ENCODE results near the gene ZNF518B. TPM values are rescaled to one million over a fixed set of nuclear protein-coding genes. Genes with fewer than 3 reads are reported as not detected.

Gene ZNF518B
- total RNA-seq, 2 donors from 2014 or later: 16.8 to 20.1 TPM

- no peak for ATAC-seq (replicated peaks)
- Mint-ChIP-seq H3K27me3 (peaks cover 35% of the 10 kb centered on the region), H3K4me3 (no peak overlapping the region), H3K36me3 (ENCODE audit: low read depth) (no peaks in the 10 kb centered on the region), H3K27ac (no peak overlapping the region), H3K4me1 (peaks cover 12% of the 10 kb centered on the region), H3K9me3 (no peaks in the 10 kb centered on the region)
Observed at GRCh38 chr4:10462876-10463275, 5.7 kb upstream of the ZNF518B start.

DNA sequence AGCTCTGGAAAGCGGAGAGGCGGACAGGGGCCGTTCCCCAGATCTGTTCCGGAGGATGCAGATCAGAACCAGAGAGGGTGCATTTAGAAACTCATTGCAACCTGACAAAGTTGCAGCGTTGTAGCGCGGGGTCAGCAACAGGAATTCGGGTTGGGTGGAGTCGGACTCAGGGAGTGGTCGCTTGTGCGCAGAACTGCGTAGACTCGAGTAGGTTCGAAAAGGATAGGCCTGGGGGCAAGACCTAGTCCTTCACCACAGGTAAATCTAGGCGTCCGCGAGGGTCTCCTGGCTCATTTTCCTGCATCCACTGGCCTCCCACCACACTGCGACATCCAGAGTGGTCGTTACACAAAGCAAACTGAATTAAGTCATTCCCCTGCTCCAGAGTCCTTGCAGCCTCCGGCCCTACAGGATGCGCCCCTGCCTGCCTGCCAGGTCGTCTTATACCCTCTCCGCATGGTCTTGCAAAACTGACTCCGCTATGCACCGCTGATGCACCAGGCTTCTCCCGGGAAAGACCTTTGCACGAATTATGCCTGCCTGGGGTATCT is 4.7 kb upstream of the ZNF518B start:
- peaks cover 12% of the 10 kb centered on the region for H3K4me1 Mint-ChIP-seq

GRCh38 chr4:10461091-10461849 is 4.0 kb upstream of the ZNF518B start:
- peaks cover 4% of the 10 kb centered on the region for H3K36me3 Mint-ChIP-seq (ENCODE audit: low read depth)
- H3K4me3 Mint-ChIP-seq: peak overlapping the region; percentile 69
- ATAC-seq (replicated peaks): peak; percentile 74
- H3K4me1 Mint-ChIP-seq: peaks cover 12% of the 10 kb centered on the region
- H3K27me3 Mint-ChIP-seq: peaks cover 27% of the 10 kb centered on the region
- H3K27ac Mint-ChIP-seq: peak overlapping the region; percentile 14
- no peaks in the 10 kb centered on the region for H3K9me3 Mint-ChIP-seq

More for the DNA sequence above, 4.7 kb upstream of the ZNF518B start:
- no peak for ATAC-seq (replicated peaks)
- Mint-ChIP-seq H3K4me3 (peak overlapping the region; percentile 69), H3K36me3 (ENCODE audit: low read depth) (no peaks in the 10 kb centered on the region), H3K27me3 (peaks cover 30% of the 10 kb centered on the region), H3K27ac (no peak overlapping the region), H3K9me3 (no peaks in the 10 kb centered on the region)

DNA sequence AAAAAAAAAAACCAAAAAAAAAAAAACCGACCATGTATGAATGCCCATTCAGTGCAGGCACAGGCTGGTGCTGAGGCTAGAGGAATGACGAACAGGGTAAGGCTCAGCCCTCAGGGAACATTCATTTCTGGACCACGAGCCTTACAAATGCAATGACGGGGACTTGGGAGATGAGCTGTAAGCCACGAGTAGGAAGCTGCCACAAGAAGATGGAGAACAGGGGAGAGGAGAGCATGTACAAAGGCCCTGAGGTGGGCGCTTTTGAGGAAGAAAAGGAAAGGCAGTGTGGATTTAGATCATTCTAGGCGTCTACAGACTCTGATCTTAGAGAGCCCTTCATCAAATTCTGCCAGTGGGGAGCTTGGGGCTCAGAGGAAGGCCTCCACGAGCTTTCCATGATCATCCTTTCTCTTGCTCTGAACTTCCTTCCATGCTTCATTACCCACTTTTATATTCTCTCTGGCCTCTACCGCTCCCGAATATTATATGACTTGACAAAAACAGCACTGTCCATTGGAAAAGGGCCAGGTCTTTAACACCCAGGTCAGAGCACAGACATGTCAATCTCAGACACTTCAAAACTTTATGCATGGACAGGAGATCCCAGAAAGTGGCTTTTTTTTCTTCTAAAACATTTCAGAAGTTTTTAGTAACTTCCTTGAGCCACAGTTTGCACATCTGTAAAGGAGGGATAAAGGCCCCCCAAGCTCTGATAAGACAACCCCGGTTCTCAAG is 3.3 kb upstream of the ZNF518B start:
- peak overlapping the region; percentile 14 for H3K27ac Mint-ChIP-seq
- peak; percentile 66 for ATAC-seq (replicated peaks)
- H3K27me3 Mint-ChIP-seq: peaks cover 27% of the 10 kb centered on the region
- H3K36me3 Mint-ChIP-seq (ENCODE audit: low read depth): peaks cover 8% of the 10 kb centered on the region
- peaks cover 12% of the 10 kb centered on the region for H3K4me1 Mint-ChIP-seq
- H3K9me3 Mint-ChIP-seq: no peaks in the 10 kb centered on the region
- peak overlapping the region; percentile 69 for H3K4me3 Mint-ChIP-seq

- Mint-ChIP-seq H3K27me3 (peaks cover 19% of the 10 kb centered on the region), H3K9me3 (peaks cover 3% of the 10 kb centered on the region), H3K36me3 (ENCODE audit: low read depth) (peaks cover 18% of the 10 kb centered on the region), H3K27ac (peak overlapping the region; percentile 28), H3K4me1 (peaks cover 17% of the 10 kb centered on the region), H3K4me3 (peak overlapping the region; percentile 29)
- no peak for ATAC-seq (replicated peaks)
Observed at GRCh38 chr4:10459305-10459704, 2.1 kb upstream of the ZNF518B start.

DNA sequence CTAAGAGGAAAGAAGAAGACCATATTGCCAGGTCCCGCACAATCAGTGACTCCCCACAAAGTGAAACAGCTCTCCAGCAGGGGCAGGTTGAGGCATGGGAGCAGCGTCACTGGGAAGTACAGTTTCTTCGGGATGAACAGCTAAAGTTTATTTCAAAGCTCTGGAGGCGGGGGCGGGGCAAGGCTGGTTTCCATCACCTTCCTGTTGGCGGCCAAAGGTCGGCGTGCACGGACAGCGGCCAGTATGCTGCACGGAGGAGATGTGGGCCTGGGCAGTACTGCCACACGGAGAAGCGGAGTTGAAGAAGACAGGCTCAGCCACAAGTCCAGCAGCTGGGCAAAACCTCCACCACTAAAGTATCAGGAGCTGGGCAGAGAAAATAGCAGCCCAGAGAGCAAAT is 951 bp upstream of the ZNF518B start:
- ATAC-seq (replicated peaks): no peak
- Mint-ChIP-seq H3K4me1 (peaks cover 21% of the 10 kb centered on the region), H3K27me3 (peaks cover 14% of the 10 kb centered on the region), H3K4me3 (no peak overlapping the region), H3K36me3 (ENCODE audit: low read depth) (peaks cover 30% of the 10 kb centered on the region), H3K27ac (no peak overlapping the region), H3K9me3 (peaks cover 3% of the 10 kb centered on the region)

DNA sequence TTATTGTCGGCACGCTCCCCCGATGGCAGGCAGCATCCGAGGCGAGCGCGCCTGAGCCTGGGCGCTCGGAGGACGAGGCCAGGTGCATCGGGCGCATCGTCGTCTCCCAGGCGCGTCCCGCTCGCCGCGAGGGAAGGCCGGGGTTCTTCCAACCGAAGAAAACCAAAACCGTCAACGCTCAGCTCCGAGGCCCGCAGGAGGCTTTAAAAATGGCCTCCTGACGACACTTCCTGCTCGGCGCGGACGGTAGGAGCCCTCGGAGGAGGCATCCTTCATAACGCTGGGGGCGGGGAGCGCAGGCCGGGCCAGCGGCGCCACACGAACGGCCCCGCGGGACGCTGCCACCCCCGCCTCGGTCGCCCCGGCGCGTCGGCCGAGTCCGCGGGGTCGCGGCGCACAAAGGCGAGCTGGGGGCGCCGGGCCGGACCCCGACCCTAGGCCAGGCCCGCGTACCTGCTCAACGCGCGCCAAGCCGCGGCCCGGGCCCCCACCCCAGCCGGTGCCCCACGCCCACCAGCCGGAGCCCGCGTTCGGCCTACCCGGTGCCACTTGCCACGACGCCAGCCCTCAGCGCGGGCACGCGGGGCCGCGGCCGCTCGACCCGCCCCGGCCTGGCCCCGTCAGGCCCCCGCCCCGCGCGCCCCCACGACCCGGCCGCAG is 501 bp downstream of the ZNF518B start:
- peaks cover 21% of the 10 kb centered on the region for H3K4me1 Mint-ChIP-seq
- peak overlapping the region; percentile 76 for H3K27ac Mint-ChIP-seq
- H3K9me3 Mint-ChIP-seq: peaks cover 3% of the 10 kb centered on the region
- H3K4me3 Mint-ChIP-seq: peak overlapping the region; percentile 92
- H3K27me3 Mint-ChIP-seq: peaks cover 4% of the 10 kb centered on the region
- ATAC-seq (replicated peaks): peak; percentile 69
- H3K36me3 Mint-ChIP-seq (ENCODE audit: low read depth): peaks cover 44% of the 10 kb centered on the region

GRCh38 chr4:10456260-10456594 is 999 bp downstream of the ZNF518B start:
- Mint-ChIP-seq H3K4me1 (peaks cover 21% of the 10 kb centered on the region), H3K27me3 (peaks cover 4% of the 10 kb centered on the region), H3K27ac (peak overlapping the region; percentile 76), H3K36me3 (ENCODE audit: low read depth) (peaks cover 48% of the 10 kb centered on the region), H3K4me3 (peak overlapping the region; percentile 92), H3K9me3 (peaks cover 3% of the 10 kb centered on the region)
- ATAC-seq (replicated peaks): no peak

GRCh38 chr4:10455133-10455532 is 2.1 kb downstream of the ZNF518B start:
- no peak overlapping the region for H3K27ac Mint-ChIP-seq
- H3K27me3 Mint-ChIP-seq: peaks cover 4% of the 10 kb centered on the region
- ATAC-seq (replicated peaks): no peak
- peaks cover 15% of the 10 kb centered on the region for H3K4me1 Mint-ChIP-seq
- H3K4me3 Mint-ChIP-seq: peak overlapping the region; percentile 92
- H3K36me3 Mint-ChIP-seq (ENCODE audit: low read depth): peaks cover 59% of the 10 kb centered on the region
- H3K9me3 Mint-ChIP-seq: peaks cover 7% of the 10 kb centered on the region

- ATAC-seq (replicated peaks): no peak
- H3K27me3 Mint-ChIP-seq: peaks cover 4% of the 10 kb centered on the region
- H3K36me3 Mint-ChIP-seq (ENCODE audit: low read depth): peaks cover 63% of the 10 kb centered on the region
- H3K4me1 Mint-ChIP-seq: peaks cover 14% of the 10 kb centered on the region
- no peak overlapping the region for H3K4me3 Mint-ChIP-seq
- no peak overlapping the region for H3K27ac Mint-ChIP-seq
- H3K9me3 Mint-ChIP-seq: peaks cover 10% of the 10 kb centered on the region
Observed at GRCh38 chr4:10454726-10455125, 2.5 kb downstream of the ZNF518B start.

GRCh38 chr4:10454121-10454520 is 3.1 kb downstream of the ZNF518B start:
- Mint-ChIP-seq H3K9me3 (peaks cover 14% of the 10 kb centered on the region), H3K27ac (no peak overlapping the region), H3K27me3 (peaks cover 4% of the 10 kb centered on the region), H3K4me1 (peaks cover 9% of the 10 kb centered on the region), H3K4me3 (no peak overlapping the region), H3K36me3 (ENCODE audit: low read depth) (peaks cover 69% of the 10 kb centered on the region)
- no peak for ATAC-seq (replicated peaks)

GRCh38 chr4:10448991-10449390 is 8.2 kb downstream of the ZNF518B start:
- Mint-ChIP-seq H3K4me3 (no peak overlapping the region), H3K27ac (no peak overlapping the region), H3K4me1 (peaks cover under 1% of the 10 kb centered on the region), H3K27me3 (no peaks in the 10 kb centered on the region), H3K9me3 (peaks cover 17% of the 10 kb centered on the region), H3K36me3 (ENCODE audit: low read depth) (peaks cover 99% of the 10 kb centered on the region)
- no peak for ATAC-seq (replicated peaks)

GRCh38 chr4:10442976-10443375 is 14.2 kb downstream of the ZNF518B start:
- H3K27me3 Mint-ChIP-seq: no peaks in the 10 kb centered on the region
- no peak for ATAC-seq (replicated peaks)
- no peaks in the 10 kb centered on the region for H3K4me1 Mint-ChIP-seq
- peaks cover 48% of the 10 kb centered on the region for H3K36me3 Mint-ChIP-seq (ENCODE audit: low read depth)
- no peak overlapping the region for H3K27ac Mint-ChIP-seq
- no peak overlapping the region for H3K4me3 Mint-ChIP-seq
- H3K9me3 Mint-ChIP-seq: peaks cover 20% of the 10 kb centered on the region

GRCh38 chr4:10441512-10441911 is 15.7 kb downstream of the ZNF518B start:
- Mint-ChIP-seq H3K4me3 (no peak overlapping the region), H3K36me3 (ENCODE audit: low read depth) (peaks cover 33% of the 10 kb centered on the region)
- no peak for ATAC-seq (replicated peaks)

More at GRCh38 chr4:10441512-10441911, 15.7 kb downstream of the ZNF518B start:
- peaks cover 14% of the 10 kb centered on the region for H3K9me3 Mint-ChIP-seq
- no peak overlapping the region for H3K27ac Mint-ChIP-seq
- H3K27me3 Mint-ChIP-seq: no peaks in the 10 kb centered on the region
- no peaks in the 10 kb centered on the region for H3K4me1 Mint-ChIP-seq
